Esophagus muscularis mucosa (tissue), 4 donors: Measurements from ENCODE around the gene CACNG3. TPM values are rescaled to one million over a fixed set of nuclear protein-coding genes. Genes with fewer than 3 reads are reported as not detected.

Experiments
- DNase-seq: peaks from one replicate; pipeline ENCODE4 v3.0.0-alpha.2; 2017; ENCODE audit errors: extremely low spot score
- H3K27ac ChIP-seq, 4 donors: fragments of 200-600 bp; sonication (generic); replicated peaks in 1 of 4; 1 replicate in 3 of 4; 2 replicates in 1 of 4; pipeline ENCODE4 v1.5.1; 2016 to 2019; ENCODE audit warnings: mild to moderate bottlenecking in 1 of 4
- H3K27me3 ChIP-seq, 4 donors: fragments of 200-600 bp; sonication (generic); one replicate each; pipeline versions ENCODE4 v1.5.1 to v1.6.0; 2016 to 2019
- H3K36me3 ChIP-seq, 4 donors: fragments of 200-600 bp; sonication (generic); one replicate each; pipeline ENCODE4 v1.5.1; 2016 to 2019
- H3K4me1 ChIP-seq, 4 donors: fragments of 200-600 bp; sonication (generic); one replicate each; pipeline ENCODE4 v1.5.1; 2016 to 2019
- H3K4me3 ChIP-seq, 4 donors: fragments of 200-600 bp; sonication (generic); 1 replicate in 2 of 4; 2 replicates in 2 of 4; pipeline ENCODE4 v1.5.1; 2016 to 2019; ENCODE audit warnings: mild to moderate bottlenecking in 4 of 4, moderate library complexity in 1 of 4
- H3K9me3 ChIP-seq, 4 donors: fragments of 200-600 bp; sonication (generic); 1 replicate in 3 of 4; 2 replicates in 1 of 4; pipeline ENCODE4 v1.5.1; 2016 to 2019
- CTCF ChIP-seq, 3 experiments: fragments of 200-600 bp in 2 of 3; fragments of 450-650 bp in 1 of 3; sonication (generic) in 2 of 3; IDR thresholded peaks; one replicate each; pipeline ENCODE4 v1.5.1; 2017 to 2019; ENCODE audit warnings: antibody characterized with exemption in 3 of 3, mild to moderate bottlenecking in 2 of 3, moderate library complexity in 1 of 3
- EP300 ChIP-seq: sonication (generic); formaldehyde crosslinking; IDR thresholded peaks from one replicate; pipeline ENCODE4 v1.6.1; 2017; ENCODE audit warnings: antibody characterized with exemption
- POLR2A ChIP-seq: fragments of 450-650 bp; IDR thresholded peaks from one replicate; pipeline ENCODE4 v1.6.1; 2017; ENCODE audit warnings: antibody characterized with exemption, moderate library complexity, mild to moderate bottlenecking, low read depth
- POLR2AphosphoS5 ChIP-seq, 2 donors: sonication (generic); formaldehyde crosslinking; IDR thresholded peaks; one replicate each; pipeline ENCODE4 v1.6.1; 2017; ENCODE audit warnings: antibody characterized with exemption in 2 of 2
- WGBS: methylation state at CpG from one replicate; pipeline ENCODE4 v1.1.5; 2018; 5-methylcytosine and 5-hydroxymethylcytosine counted together
- intact Hi-C: fragments of 100-400 bp; cut with DNase I; formaldehyde crosslinking; loops from one replicate; pipeline ENCODE4 v1.15.1; 2023
- total RNA-seq, 4 donors: library from RNA; depleted of rRNA; stranded (reverse); fragments of >200 nt; gene quantifications; one replicate each; pipeline versions ENCODE4 v1.1.0 to v1.2.1, GENCODE V29; 2016

The CACNG3 gene
- total RNA-seq, 4 donors from 2014 or later, result not detected

GRCh38 chr16:24217461-24217860 lies 38.7 kb upstream of the CACNG3 start:
- Histone ChIP-seq H3K27ac (no peak overlapping the region), H3K36me3 (no peaks in the 10 kb centered on the region), H3K27me3 (no peaks in the 10 kb centered on the region), H3K4me1 (no peaks in the 10 kb centered on the region), H3K4me3 (no peak overlapping the region), H3K9me3 (no peaks in the 10 kb centered on the region)
- DNase-seq, result no peak
- intact Hi-C loops, result no loop called here
- no peak for TF ChIP-seq EP300
- TF ChIP-seq POLR2AphosphoS5 (IDR thresholded peaks at IDR 0.05), result no peak
- 97% methylated on average over 3 of the region's 3 CpGs for WGBS

GRCh38 chr16:24218299-24218698 lies 37.8 kb upstream of the CACNG3 start:
- intact Hi-C loops, result no loop called here
- no peak for TF ChIP-seq POLR2A
- TF ChIP-seq CTCF (IDR thresholded peaks at IDR 0.05), result no peak
- no peak for TF ChIP-seq POLR2AphosphoS5 (IDR thresholded peaks at IDR 0.05)
- no peak for TF ChIP-seq EP300
- Histone ChIP-seq H3K9me3 (no peaks in the 10 kb centered on the region), H3K4me1 (no peaks in the 10 kb centered on the region), H3K4me3 (no peak overlapping the region), H3K27ac (no peak overlapping the region), H3K27me3 (no peaks in the 10 kb centered on the region), H3K36me3 (no peaks in the 10 kb centered on the region)
- no peak for DNase-seq
- WGBS, result 82% methylated on average over 4 of the region's 4 CpGs

- no peaks in the 10 kb centered on the region for H3K4me1 ChIP-seq
- 96% methylated on average over 2 of the region's 2 CpGs for WGBS
- H3K4me3 ChIP-seq, result no peak overlapping the region
- no peak overlapping the region for H3K27ac ChIP-seq
- no peaks in the 10 kb centered on the region for H3K36me3 ChIP-seq
- H3K27me3 ChIP-seq, result peaks cover 0 to 6% (median 0%) of the 10 kb centered on the region in 4 donors
- intact Hi-C loops, result no loop called here
- no peak for TF ChIP-seq POLR2AphosphoS5 (IDR thresholded peaks at IDR 0.05)
- no peak for TF ChIP-seq CTCF (IDR thresholded peaks at IDR 0.05)
- no peak for TF ChIP-seq EP300
- no peak for TF ChIP-seq POLR2A
- DNase-seq, result no peak
- H3K9me3 ChIP-seq, result no peaks in the 10 kb centered on the region
These were observed 34.9 kb upstream of the CACNG3 start for GRCh38 chr16:24221219-24221618.

- H3K4me1 ChIP-seq, result no peaks in the 10 kb centered on the region
- intact Hi-C loops, result no loop called here
- TF ChIP-seq POLR2A (no peak), EP300 (no peak), CTCF (IDR thresholded peaks at IDR 0.05) (no peak), POLR2AphosphoS5 (IDR thresholded peaks at IDR 0.05) (no peak)
- DNase-seq, result no peak
- no peaks in the 10 kb centered on the region for H3K36me3 ChIP-seq
- WGBS, result 95% methylated on average over 7 of the region's 7 CpGs
- H3K27ac ChIP-seq, result no peak overlapping the region
- H3K27me3 ChIP-seq, result peaks cover 0 to 6% (median 0%) of the 10 kb centered on the region in 4 donors
- no peak overlapping the region for H3K4me3 ChIP-seq
- H3K9me3 ChIP-seq, result no peaks in the 10 kb centered on the region
These were observed 27.6 kb upstream of the CACNG3 start for GRCh38 chr16:24228514-24228913.

GRCh38 chr16:24232936-24233335 lies 23.2 kb upstream of the CACNG3 start:
- Histone ChIP-seq H3K27ac (no peak overlapping the region), H3K27me3 (no peaks in the 10 kb centered on the region), H3K4me3 (no peak overlapping the region), H3K36me3 (no peaks in the 10 kb centered on the region), H3K4me1 (no peaks in the 10 kb centered on the region), H3K9me3 (peaks cover 0 to 12% (median 10%) of the 10 kb centered on the region in 4 donors)
- no peak for DNase-seq
- TF ChIP-seq EP300, result no peak
- no peak for TF ChIP-seq CTCF (IDR thresholded peaks at IDR 0.05)
- TF ChIP-seq POLR2A, result no peak
- TF ChIP-seq POLR2AphosphoS5 (IDR thresholded peaks at IDR 0.05), result no peak
- WGBS, result 88% methylated on average over 2 of the region's 2 CpGs
- intact Hi-C loops, result no loop called here
